ENCODE results near the gene LMCD1. TPM values are rescaled to one million over a fixed set of nuclear protein-coding genes. Genes with fewer than 3 reads are reported as not detected.
A peak's percentile ranks its signal among the peaks of the same experiment; 100 is the strongest.

LMCD1 gene
- total and polyA plus RNA-seq, 2 donors (not counting 1 experiment from before 2014, with no cell fraction given): 1.4 to 4.9 TPM

DNA sequence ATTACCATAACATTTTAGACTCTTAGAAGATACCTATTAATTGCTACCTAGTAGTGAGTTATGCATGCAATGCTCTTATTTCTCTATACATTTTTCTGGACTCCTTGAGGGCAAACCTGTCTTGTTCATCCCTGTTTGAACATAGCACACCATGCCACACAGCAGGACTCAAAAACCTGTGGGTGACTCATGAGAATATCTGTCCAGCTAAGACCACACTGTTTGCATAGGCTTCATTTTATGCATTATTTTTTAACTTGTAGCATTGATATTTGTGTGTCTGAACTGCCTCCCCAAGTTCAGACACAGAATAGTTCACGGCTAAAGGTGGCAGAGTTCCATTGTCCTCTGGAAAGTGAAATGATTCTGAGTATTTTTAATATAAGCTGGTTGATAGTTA, 1.8 kb downstream of the LMCD1 start:
- Histone ChIP-seq H3K79me2 (ENCODE audit: control insufficient read depth, insufficient read depth, low read length) (no peaks in the 10 kb centered on the region), H3K27ac (ENCODE audit: low read length in 2 of 2) (no peak overlapping the region), H3K4me2 (replicated peaks; ENCODE audit: low read depth, low read length, poor library complexity, severe bottlenecking) (no peak overlapping the region), H3K4me3 (ENCODE audit: control extremely low read depth in 1 of 5, extremely low read depth in 1 of 5, insufficient read depth in 1 of 5, low read depth in 2 of 5, low read length in 4 of 5) (no peak overlapping the region), H3K27me3 (replicated peaks in 1 of 4; ENCODE audit: control extremely low read depth in 1 of 4, control insufficient read depth in 3 of 4, insufficient read depth in 4 of 4, low read length in 3 of 4) (peaks cover 0 to 3% (median 0%) of the 10 kb centered on the region in 4 experiments), H3K9me3 (ENCODE audit: control extremely low read depth in 1 of 3, control insufficient read depth in 2 of 3, insufficient read depth in 1 of 3, low read length in 2 of 3) (no peaks in the 10 kb centered on the region), H3K4me1 (ENCODE audit: control insufficient read depth in 2 of 2, insufficient read depth in 2 of 2, low read length in 2 of 2) (peaks cover 0 to 38% of the 10 kb centered on the region in 2 donors), H3K9ac (ENCODE audit: low read length) (no peak overlapping the region), H2AFZ (ENCODE audit: insufficient read depth, low read depth, low read length, poor library complexity, severe bottlenecking) (peak overlapping the region; percentile 39), H4K20me1 (ENCODE audit: control insufficient read depth, insufficient read depth, low read length, poor library complexity, severe bottlenecking) (no peaks in the 10 kb centered on the region), H3K36me3 (replicated peaks in 1 of 2; ENCODE audit: control extremely low read depth in 1 of 2, control insufficient read depth in 1 of 2, extremely low read depth in 1 of 2, insufficient read depth in 2 of 2, low read length in 1 of 2) (no peaks in the 10 kb centered on the region)
- Mint-ChIP-seq H3K27me3 (no peaks in the 10 kb centered on the region), H3K27ac (peak overlapping the region; percentile 79), H3K4me1 (peaks cover 48% of the 10 kb centered on the region), H3K9me3 (ENCODE audit: insufficient read depth) (no peaks in the 10 kb centered on the region), H3K4me3 (peak overlapping the region; percentile 58)
- TF ChIP-seq EZH2 (IDR thresholded peaks at IDR 0.05; ENCODE audit: borderline replicate concordance, insufficient read depth, low read depth, low read length, poor library complexity, severe bottlenecking) (no peak), CTCF (IDR thresholded peaks at IDR 0.05) (no peak)
- POLR2A ChIA-PET: no interaction called here
- DNase-seq: no peak
- CTCF ChIA-PET: no interaction called here
- ATAC-seq (ENCODE audit: low read depth): no peak
- intact Hi-C loops (cut with micrococcal nuclease): no loop called here
- WGBS (ENCODE audit: insufficient coverage): no CpG with 5 or more reads among the region's 1 CpG

DNA sequence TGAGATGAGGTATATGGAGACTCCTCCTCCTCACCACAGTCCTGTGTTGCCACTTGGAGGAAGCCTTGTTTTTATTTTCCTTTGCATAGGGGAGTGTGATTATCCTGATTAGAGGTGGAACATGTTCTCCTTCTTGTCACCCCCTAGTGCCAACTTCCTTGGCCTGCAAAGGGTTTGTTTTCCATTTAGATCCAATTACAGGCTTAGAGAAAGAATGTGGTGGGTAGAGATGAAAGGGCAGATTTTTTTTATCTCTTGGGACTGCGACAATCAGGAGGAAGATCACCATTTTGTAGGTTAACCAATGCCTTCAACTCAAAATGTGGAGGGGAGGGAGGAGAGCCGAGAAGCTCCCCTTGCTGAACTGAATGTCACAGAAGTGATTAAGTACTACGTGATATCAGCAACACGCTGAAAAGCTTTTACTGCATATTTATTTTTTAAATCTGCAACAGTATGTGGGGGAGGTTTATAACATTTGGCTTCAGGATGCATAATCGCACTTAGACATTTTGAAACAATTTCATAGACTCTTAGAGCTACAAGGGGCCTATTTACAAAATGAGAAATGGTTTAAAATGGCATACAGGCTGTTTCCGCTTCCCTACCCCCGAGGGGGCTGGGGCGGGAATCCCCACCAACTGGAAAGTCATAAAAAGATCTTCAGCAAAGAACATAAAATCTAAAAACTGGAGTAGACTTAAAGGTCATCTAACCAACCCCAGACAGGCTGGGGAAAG, 2.4 kb downstream of the LMCD1 start:
- TF ChIP-seq CTCF (IDR thresholded peaks at IDR 0.05): no peak
- peaks cover 0 to 1% (median 0%) of the 10 kb centered on the region in 3 donors for H3K9me3 ChIP-seq (ENCODE audit: control extremely low read depth in 1 of 3, control insufficient read depth in 2 of 3, insufficient read depth in 1 of 3, low read length in 2 of 3)
- no peak overlapping the region for H3K27ac ChIP-seq (ENCODE audit: low read length in 2 of 2)
- POLR2A ChIA-PET: no interaction called here
- Mint-ChIP-seq H3K9me3 (ENCODE audit: insufficient read depth) (no peaks in the 10 kb centered on the region), H3K4me3 (peak overlapping the region; percentile 58), H3K4me1 (peaks cover 48% of the 10 kb centered on the region), H3K27ac (peak overlapping the region; percentile 79), H3K27me3 (no peaks in the 10 kb centered on the region)
- WGBS (ENCODE audit: insufficient coverage): 80% methylated on average over 1 of the region's 8 CpGs
- H3K4me3 ChIP-seq (ENCODE audit: control extremely low read depth in 1 of 5, extremely low read depth in 1 of 5, insufficient read depth in 1 of 5, low read depth in 2 of 5, low read length in 4 of 5): no peak overlapping the region
- DNase-seq (peak; percentile 10), ATAC-seq (ENCODE audit: low read depth) (no peak)
- H3K36me3 ChIP-seq (replicated peaks in 1 of 2; ENCODE audit: control extremely low read depth in 1 of 2, control insufficient read depth in 1 of 2, extremely low read depth in 1 of 2, insufficient read depth in 2 of 2, low read length in 1 of 2): no peaks in the 10 kb centered on the region
- H3K4me1 ChIP-seq (ENCODE audit: control insufficient read depth in 2 of 2, insufficient read depth in 2 of 2, low read length in 2 of 2): peaks cover 0 to 38% of the 10 kb centered on the region in 2 donors
- intact Hi-C loops (cut with micrococcal nuclease): no loop called here
- CTCF ChIA-PET: interaction anchor here (1.2 kb wide), 1 partner anchor 62 kb away, joined by 3 read pairs; no protein-coding TSS in a partner anchor
- no peaks in the 10 kb centered on the region for H4K20me1 ChIP-seq (ENCODE audit: control insufficient read depth, insufficient read depth, low read length, poor library complexity, severe bottlenecking)
- peak overlapping the region; percentile 39 for H2AFZ ChIP-seq (ENCODE audit: insufficient read depth, low read depth, low read length, poor library complexity, severe bottlenecking)
- peak overlapping the region; percentile 23 for H3K4me2 ChIP-seq (replicated peaks; ENCODE audit: low read depth, low read length, poor library complexity, severe bottlenecking)
- no peak overlapping the region for H3K9ac ChIP-seq (ENCODE audit: low read length)
- no peaks in the 10 kb centered on the region for H3K79me2 ChIP-seq (ENCODE audit: control insufficient read depth, insufficient read depth, low read length)
- H3K27me3 ChIP-seq (replicated peaks in 1 of 4; ENCODE audit: control extremely low read depth in 1 of 4, control insufficient read depth in 3 of 4, insufficient read depth in 4 of 4, low read length in 3 of 4): peaks cover 0 to 3% (median 0%) of the 10 kb centered on the region in 4 experiments
